AG04449 (cell line): Measurements from ENCODE around the gene HSDL1.
A peak's percentile ranks its signal among the peaks of the same experiment; 100 is the strongest.

Experiments used
- CTCF ChIA-PET: fragments of 350-600 bp; formaldehyde crosslinking; extraction: SDS; loops from one replicate; lab custom pipeline; 2021; ENCODE audit warnings: antibody characterized with exemption; lab: Yijun Ruan, JAX
- POLR2A ChIA-PET: fragments of 400-600, 350-600 bp; formaldehyde crosslinking; extraction: SDS; loops from one replicate; lab custom pipeline; 2020; ENCODE audit warnings: antibody characterized with exemption, inconsistent platforms; lab: Yijun Ruan, JAX
- DNase-seq: peaks from one replicate; pipeline ENCODE4 v3.0.0-alpha.2; 2010; ENCODE audit warnings: low read depth, low spot score
- H3K4me3 ChIP-seq: 2 replicates; pipeline ENCODE4 v1.5.1; 2011; ENCODE audit warnings: low read depth, mild to moderate bottlenecking, control low read depth, low read length
- CTCF ChIP-seq: IDR thresholded peaks from one replicate; pipeline ENCODE4 v1.5.1; 2011; ENCODE audit warnings: mild to moderate bottlenecking, moderate library complexity, low read length, control low read depth, inconsistent platforms; ENCODE audit not compliant: insufficient read depth; ENCODE audit errors: missing control alignments

Gene HSDL1

DNA sequence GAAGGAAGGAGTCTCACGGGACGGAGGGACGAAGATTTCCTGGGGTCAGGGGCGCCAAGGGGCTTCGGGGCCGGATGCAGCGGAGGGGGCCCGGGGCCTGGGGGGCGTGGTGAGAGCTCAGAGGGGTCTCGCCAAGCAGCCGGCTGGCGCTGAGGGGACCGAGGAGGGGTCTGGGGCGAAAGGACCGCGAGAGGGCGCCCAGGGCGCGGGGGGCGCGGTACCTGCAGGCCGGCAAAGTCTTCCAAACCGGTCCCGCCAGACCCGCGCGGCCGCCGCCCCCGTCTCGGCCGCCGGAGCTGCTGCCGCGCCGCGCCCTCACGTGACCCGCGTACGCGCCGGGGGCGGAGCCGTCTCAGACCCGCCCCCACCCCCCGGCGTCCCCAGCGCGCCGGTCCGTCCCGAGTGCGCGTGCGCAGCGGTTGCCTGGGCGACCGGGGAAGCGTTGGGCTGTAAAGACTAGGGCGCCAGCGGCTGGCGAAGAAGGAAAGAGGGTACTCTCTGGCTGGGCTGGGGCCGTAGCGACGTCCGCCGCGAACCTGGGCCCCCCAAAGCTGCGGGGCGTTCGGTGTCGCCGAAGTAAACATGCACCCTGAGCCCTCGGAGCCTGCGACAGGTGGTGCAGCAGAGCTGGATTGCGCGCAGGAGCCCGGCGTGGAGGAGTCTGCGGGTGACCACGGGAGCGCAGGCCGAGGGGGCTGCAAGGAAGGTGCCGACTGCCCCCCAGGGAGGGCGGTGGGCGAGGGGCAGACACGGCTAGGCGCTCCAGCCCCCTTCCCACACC is at the start of gene HSDL1, which contains the start of gene DNAAF1:
Gene HSDL1, minus strand, starts transcription at position 319 of the 781 bp plus-strand sequence. CDS start 13,856 bp downstream, outside the sequence.
Gene DNAAF1, plus strand, starts transcription at position 450 of the 781 bp plus-strand sequence. Its CDS starts 133 bp downstream, at position 583.
- TF ChIP-seq CTCF, result no peak
- ChIA-PET POLR2A (interaction anchor here (1.0 to 1.5 kb wide), 3 partner anchors 9 to 28 kb away, joined by 3 to 8 read pairs (median 3); partner anchors contain the start of gene MBTPS1), CTCF (interaction anchor here (0.7 to 1.4 kb wide), 4 partner anchors 8 to 79 kb away, joined by 3 to 4 read pairs (median 4); partner anchors contain the start of gene TAF1C)
- H3K4me3 ChIP-seq, result peak within 1 kb of the TSS; percentile 82
- DNase-seq, result no peak

- ChIA-PET CTCF (no interaction called here), POLR2A (no interaction called here)
- no peak for DNase-seq
- no peak overlapping the region for H3K4me3 ChIP-seq
- TF ChIP-seq CTCF, result no peak
These were observed 49.0 kb upstream of the HSDL1 start for GRCh38 chr16:84194018-84194417.

- no peak for DNase-seq
- no peak for TF ChIP-seq CTCF
- ChIA-PET POLR2A (no interaction called here), CTCF (interaction anchor here (0.8 kb wide), 1 partner anchor 16 kb away, joined by 3 read pairs; no protein-coding TSS in a partner anchor)
- H3K4me3 ChIP-seq, result no peak overlapping the region
These were observed 48.5 kb upstream of the HSDL1 start for GRCh38 chr16:84193480-84193879.

- no peak for TF ChIP-seq CTCF
- POLR2A ChIA-PET, result no interaction called here
- H3K4me3 ChIP-seq, result no peak overlapping the region
- CTCF ChIA-PET, result interaction anchor here (1.2 to 1.3 kb wide), 2 partner anchors 15 to 107 kb away, joined by 4 to 5 read pairs; no protein-coding TSS in a partner anchor
- no peak for DNase-seq
These were observed 46.5 kb upstream of the HSDL1 start for GRCh38 chr16:84191466-84191865.

DNA sequence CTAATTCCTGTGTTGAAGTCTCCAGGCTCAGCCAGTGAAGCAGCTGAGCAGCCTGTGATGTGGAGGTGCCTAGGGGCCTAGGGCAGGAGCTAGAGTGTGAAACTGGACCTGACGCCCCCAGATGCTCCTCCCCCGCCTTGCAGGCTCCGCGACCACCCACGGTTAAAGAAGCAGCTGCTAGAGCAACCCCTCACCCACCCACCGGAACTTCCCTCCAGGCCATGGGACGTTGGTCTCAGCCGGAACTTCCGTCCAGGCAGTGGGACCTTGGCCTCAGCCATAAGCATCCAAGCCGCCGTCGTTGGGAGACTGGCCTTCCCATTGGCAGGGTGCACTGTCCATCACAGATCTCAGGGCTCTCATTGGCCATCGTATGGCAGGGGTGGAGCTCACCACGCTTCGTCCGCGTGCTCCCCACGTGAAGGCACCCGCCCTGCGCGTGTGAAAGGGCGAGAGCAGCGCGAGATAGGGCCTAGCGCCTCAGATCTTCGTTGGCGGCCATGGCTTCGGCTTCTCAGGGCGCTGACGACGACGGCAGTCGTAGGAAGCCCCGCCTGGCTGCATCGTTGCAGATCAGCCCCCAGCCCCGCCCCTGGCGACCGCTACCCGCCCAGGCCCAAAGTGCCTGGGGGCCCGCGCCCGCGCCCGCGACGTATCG is 45.9 kb upstream of the HSDL1 start, which contains the start of gene ADAD2:
Gene ADAD2, plus strand, starts transcription at position 427 of the 658 bp plus-strand sequence. Its CDS starts 74 bp downstream, at position 501.
- CTCF ChIA-PET, result interaction anchor here (0.7 to 1.3 kb wide), 3 partner anchors 15 to 153 kb away, joined by 3 to 5 read pairs (median 4); no protein-coding TSS in a partner anchor
- POLR2A ChIA-PET, result no interaction called here

More for the DNA sequence above, 45.9 kb upstream of the HSDL1 start, which contains the start of gene ADAD2:
- DNase-seq, result no peak
- no peak for TF ChIP-seq CTCF
- no peak within 1 kb of the TSS for H3K4me3 ChIP-seq
